Psoas muscle (tissue), 8 donors: ENCODE measurements around the gene PEF1. TPM values are rescaled to one million over a fixed set of nuclear protein-coding genes. Genes with fewer than 3 reads are reported as not detected.

Experiments
- ATAC-seq, 4 donors: fragments of 200-7000 bp; cut with Tn5 transposase; one replicate each; pipeline ENCODE4 v1.9.1; 2020; ENCODE audit warnings: moderate library complexity in 3 of 4, mild to moderate bottlenecking in 2 of 4
- DNase-seq, 2 donors: peaks; one replicate each; pipeline ENCODE4 v3.0.0-alpha.2; 2020
- H3K27ac ChIP-seq: fragments of 200-600 bp; one replicate; pipeline ENCODE4 v1.8.0; 2022
- H3K27me3 ChIP-seq, 3 donors: fragments of 200-600 bp in 1 of 3; one replicate each; pipeline versions ENCODE4 v1.6.1 to v1.8.0; 2013 to 2022; ENCODE audit warnings: low read length in 2 of 3, mild to moderate bottlenecking in 2 of 3, moderate library complexity in 1 of 3; ENCODE audit not compliant: insufficient read depth in 3 of 3
- H3K36me3 ChIP-seq, 2 donors: fragments of 200-600 bp in 1 of 2; one replicate each; pipeline versions ENCODE4 v1.6.1 to v1.8.0; 2013 to 2022; ENCODE audit warnings: low read depth in 1 of 2, mild to moderate bottlenecking in 1 of 2, moderate library complexity in 1 of 2; ENCODE audit not compliant: insufficient read depth in 1 of 2
- H3K4me1 ChIP-seq: fragments of 200-600 bp; one replicate; pipeline ENCODE4 v1.8.0; 2022
- H3K4me3 ChIP-seq: fragments of 200-600 bp; one replicate; pipeline ENCODE4 v1.8.0; 2022; ENCODE audit warnings: mild to moderate bottlenecking
- H3K9me3 ChIP-seq: fragments of 200-600 bp; one replicate; pipeline ENCODE4 v1.8.0; 2022
- WGBS, 3 donors: extraction: QIAGEN DNeasy Blood & Tissue Kit; methylation state at CpG; one replicate each; pipeline versions ENCODE4 v1.1.6 to v1.1.7; 2013; 5-methylcytosine and 5-hydroxymethylcytosine counted together
- intact Hi-C, 2 donors: fragments of 100-400 bp; cut with DNase I; formaldehyde crosslinking; loops; one replicate each; pipeline versions ENCODE4 v1.11.0 to v1.14.2; 2022
- polyA plus RNA-seq, 3 donors: library from polyadenylated mRNA; stranded (reverse); fragments of 200-250 nt; gene quantifications; one replicate each; pipeline ENCODE4 v1.2.3, GENCODE V29; 2013
- total RNA-seq, 4 donors: library from RNA; stranded (reverse); fragmentation: NEBNext Ultra II Directional in 2 of 4; extraction: Animal tissue kit (Norgen Biotek cat#: 25700) in 2 of 4; gene quantifications; one replicate each; pipeline versions ENCODE4 v1.2.1 to v1.2.4, GENCODE V29; 2021 to 2023
- TF ChIP-seq, protein P1 (sequence below): fragments of 200-600 bp; IDR thresholded peaks from one replicate; pipeline ENCODE4 v1.8.0; 2022; ENCODE audit warnings: antibody characterized with exemption
- donor health status: healthy with polysubstance abuse.
- donor health status: DM: no; HTN: no; CAD: no; lungs with moderate emphysema.
- donor health status: Bipolar disorder and iron deficiency.
- donor health status: healthy.
- donor health status: DM: yes; HTN: yes; CAD: no.
- donor health status: DM: no; HTN: no; CAD: no.
- donor health status: DM: no; HTN: no; CAD: no.
- donor health status: DM: yes; HTN: yes; CAD: no.

PEF1 gene
- total and polyA plus RNA-seq, 7 donors = 22.1 to 57.4 (median 30.7) TPM

DNA sequence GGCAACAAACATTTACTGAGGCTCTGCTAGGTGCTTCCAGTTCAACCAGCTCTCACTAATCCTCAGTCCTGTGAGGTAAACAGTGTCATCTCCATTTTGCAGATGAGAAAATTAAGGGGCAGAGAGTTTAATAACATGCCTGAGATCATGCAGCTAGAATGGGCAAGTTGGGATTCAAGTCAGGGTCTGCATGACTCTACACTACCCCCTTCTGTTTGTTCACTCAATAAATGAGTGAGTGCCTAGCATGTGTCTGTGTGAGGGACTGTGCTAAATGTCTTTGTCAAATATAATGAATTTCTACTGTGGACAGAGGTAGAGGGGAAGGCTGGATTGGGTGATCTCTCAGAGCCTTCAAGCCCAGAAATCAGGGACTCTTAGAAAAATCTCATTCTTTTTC, 4.5 kb downstream of the PEF1 start:
- Histone ChIP-seq H3K27ac (peak overlapping the region; percentile 76), H3K27me3 (no peaks in the 10 kb centered on the region), H3K36me3 (peaks cover 0 to 8% of the 10 kb centered on the region in 2 donors), H3K9me3 (no peaks in the 10 kb centered on the region), H3K4me3 (peak overlapping the region; percentile 3), H3K4me1 (peaks cover 84% of the 10 kb centered on the region)
- DNase-seq = no peak
- TF ChIP-seq, protein P1, sequence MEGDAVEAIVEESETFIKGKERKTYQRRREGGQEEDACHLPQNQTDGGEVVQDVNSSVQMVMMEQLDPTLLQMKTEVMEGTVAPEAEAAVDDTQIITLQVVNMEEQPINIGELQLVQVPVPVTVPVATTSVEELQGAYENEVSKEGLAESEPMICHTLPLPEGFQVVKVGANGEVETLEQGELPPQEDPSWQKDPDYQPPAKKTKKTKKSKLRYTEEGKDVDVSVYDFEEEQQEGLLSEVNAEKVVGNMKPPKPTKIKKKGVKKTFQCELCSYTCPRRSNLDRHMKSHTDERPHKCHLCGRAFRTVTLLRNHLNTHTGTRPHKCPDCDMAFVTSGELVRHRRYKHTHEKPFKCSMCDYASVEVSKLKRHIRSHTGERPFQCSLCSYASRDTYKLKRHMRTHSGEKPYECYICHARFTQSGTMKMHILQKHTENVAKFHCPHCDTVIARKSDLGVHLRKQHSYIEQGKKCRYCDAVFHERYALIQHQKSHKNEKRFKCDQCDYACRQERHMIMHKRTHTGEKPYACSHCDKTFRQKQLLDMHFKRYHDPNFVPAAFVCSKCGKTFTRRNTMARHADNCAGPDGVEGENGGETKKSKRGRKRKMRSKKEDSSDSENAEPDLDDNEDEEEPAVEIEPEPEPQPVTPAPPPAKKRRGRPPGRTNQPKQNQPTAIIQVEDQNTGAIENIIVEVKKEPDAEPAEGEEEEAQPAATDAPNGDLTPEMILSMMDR = no peak
- ATAC-seq = no peak
- intact Hi-C loops = no loop called here

DNA sequence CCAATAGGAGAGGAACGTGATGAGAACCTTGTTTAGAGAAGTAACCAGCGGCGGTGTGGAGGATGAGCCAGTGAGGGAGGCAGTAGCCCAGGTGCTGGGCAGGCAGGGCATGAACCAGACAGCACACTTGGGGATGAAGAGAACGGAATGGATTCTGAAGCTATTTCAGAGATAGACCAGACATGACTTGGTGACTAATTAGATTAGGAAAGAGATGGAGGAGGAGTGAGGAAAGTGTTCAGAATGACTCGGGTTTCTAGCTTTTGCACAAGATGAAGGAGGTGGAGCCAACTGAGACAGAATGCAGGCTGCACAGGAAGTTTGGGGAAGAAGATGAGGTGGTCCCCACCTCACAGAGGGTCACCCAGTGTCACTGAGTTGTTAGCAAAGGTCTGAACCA, 5.1 kb downstream of the PEF1 start:
- DNase-seq = no peak

DNA sequence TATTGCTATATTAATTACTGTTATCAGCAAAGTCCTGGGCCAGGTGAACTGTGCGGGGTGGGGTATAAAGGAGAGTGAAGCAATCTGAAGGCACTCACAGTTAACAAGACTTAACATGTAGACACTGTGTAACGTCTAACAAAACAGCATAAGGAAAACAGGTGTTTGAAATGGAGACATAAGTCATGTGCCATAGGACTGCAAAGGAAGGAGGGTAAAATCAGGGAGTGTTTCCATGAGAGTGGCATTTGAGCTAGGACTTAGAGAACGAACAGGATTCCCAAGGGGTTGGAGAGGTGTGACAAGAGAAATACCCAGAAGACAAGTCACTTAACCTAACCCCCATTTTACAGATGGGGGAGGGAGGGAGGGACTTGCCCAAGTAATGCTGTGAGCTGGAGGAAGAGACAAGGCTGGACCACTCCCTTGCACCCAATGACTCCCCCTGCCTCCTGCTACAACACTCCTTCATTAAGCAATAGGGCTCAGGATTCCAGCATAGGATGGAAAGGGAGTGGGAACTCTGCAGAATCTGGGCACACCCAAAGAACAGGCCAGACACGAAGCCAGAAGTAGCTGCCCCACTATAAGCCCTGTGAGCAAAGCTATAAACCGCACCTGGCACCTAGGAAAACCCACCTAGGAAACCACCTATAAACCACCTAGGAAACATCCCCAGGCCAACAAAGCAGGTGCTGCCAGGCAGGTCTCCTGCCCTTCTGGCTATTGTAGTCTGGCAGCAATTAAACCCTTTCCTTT, 6.6 kb downstream of the PEF1 start:
- peak overlapping the region; percentile 76 for H3K27ac ChIP-seq
- no peaks in the 10 kb centered on the region for H3K27me3 ChIP-seq
- 33 to 58% (median 41%) methylated on average over 5 of the region's 5 CpGs for WGBS, 3 donors
- peak overlapping the region; percentile 9 for H3K4me3 ChIP-seq
- intact Hi-C loops = no loop called here
- DNase-seq (no peak), ATAC-seq (peak; percentile 51 to 72 (median 60))
- H3K36me3 ChIP-seq = peaks cover 0 to 27% of the 10 kb centered on the region in 2 donors
- peaks cover 73% of the 10 kb centered on the region for H3K4me1 ChIP-seq
- no peaks in the 10 kb centered on the region for H3K9me3 ChIP-seq
- TF ChIP-seq, protein P1 = no peak

More for the DNA sequence above, 5.1 kb downstream of the PEF1 start:
- Histone ChIP-seq H3K27me3 (no peaks in the 10 kb centered on the region), H3K27ac (peak overlapping the region; percentile 76), H3K9me3 (no peaks in the 10 kb centered on the region), H3K4me1 (peaks cover 84% of the 10 kb centered on the region), H3K4me3 (peak overlapping the region; percentile 15), H3K36me3 (peaks cover 0 to 14% of the 10 kb centered on the region in 2 donors)
- TF ChIP-seq, protein P1 = no peak
- 56 to 65% (median 62%) methylated on average over 5 of the region's 5 CpGs for WGBS, 3 donors
- intact Hi-C loops = no loop called here
- peak; percentile 46 to 76 (median 68) for ATAC-seq

DNA sequence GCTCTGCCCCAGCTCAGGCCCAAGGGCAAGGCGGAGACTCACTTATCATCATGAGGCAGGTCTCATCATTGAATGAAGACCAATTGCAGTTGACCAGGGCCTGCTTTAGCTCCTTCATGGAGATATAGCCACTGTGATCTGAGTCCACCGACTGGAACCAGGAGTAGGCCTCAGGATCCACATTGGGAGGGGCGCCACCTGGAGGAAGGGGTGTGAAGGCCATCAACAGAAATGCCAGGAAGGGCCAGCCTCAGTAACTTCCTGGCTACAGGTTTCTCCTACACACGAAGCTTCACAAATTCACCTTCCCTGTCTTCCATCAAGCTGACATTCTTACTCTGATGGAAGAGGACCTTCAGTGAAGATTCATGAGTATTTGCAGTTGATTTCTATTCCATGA, 11.6 kb downstream of the PEF1 start:
- H3K27me3 ChIP-seq = no peaks in the 10 kb centered on the region
- DNase-seq = peak; percentile 39 to 78
- peaks cover 3 to 69% of the 10 kb centered on the region in 2 donors for H3K36me3 ChIP-seq
- H3K4me1 ChIP-seq = peaks cover 52% of the 10 kb centered on the region
- no peaks in the 10 kb centered on the region for H3K9me3 ChIP-seq
- intact Hi-C loops = no loop called here
- peak in 2 of 4 donors; percentile 49 to 52 for ATAC-seq
- TF ChIP-seq, protein P1 = peak; percentile 42
- WGBS, 3 donors = 60 to 70% (median 69%) methylated on average over 4 of the region's 4 CpGs
- no peak overlapping the region for H3K4me3 ChIP-seq
- peak overlapping the region; percentile 12 for H3K27ac ChIP-seq
